GM19468 (cell line): ENCODE measurements around the gene PC.

Experiments used
- ATAC-seq: cut with Tn5 transposase; IDR thresholded peaks from one replicate; pipeline ENCODE4 v1.9.1; 2021; ENCODE audit warnings: mild to moderate bottlenecking, moderate library complexity, moderate number of reproducible peaks; ENCODE audit not compliant: unreplicated experiment; ENCODE audit errors: extremely low read depth

The PC gene

GRCh38 chr11:66869567-66869870 lies 88.7 kb downstream of the PC start:
- ATAC-seq, result no peak

- no peak for ATAC-seq
Measured at GRCh38 chr11:66868726-66869566, 89.2 kb downstream of the PC start.

- no peak for ATAC-seq
Measured at GRCh38 chr11:66868082-66868725, 90.0 kb downstream of the PC start.

- ATAC-seq, result no peak
Measured at GRCh38 chr11:66867425-66868040, 90.7 kb downstream of the PC start.

- no peak for ATAC-seq
Measured at GRCh38 chr11:66866511-66866986, 91.6 kb downstream of the PC start.

- no peak for ATAC-seq
Measured at GRCh38 chr11:66866007-66866406, 92.2 kb downstream of the PC start.

- ATAC-seq, result no peak
Measured at GRCh38 chr11:66864924-66865697, 93.1 kb downstream of the PC start.

- no peak for ATAC-seq
Measured at GRCh38 chr11:66864172-66864901, 93.8 kb downstream of the PC start.

- no peak for ATAC-seq
Measured at GRCh38 chr11:66863428-66864125, 94.6 kb downstream of the PC start.

- no peak for ATAC-seq
Measured at GRCh38 chr11:66862559-66863037, 95.6 kb downstream of the PC start.

DNA sequence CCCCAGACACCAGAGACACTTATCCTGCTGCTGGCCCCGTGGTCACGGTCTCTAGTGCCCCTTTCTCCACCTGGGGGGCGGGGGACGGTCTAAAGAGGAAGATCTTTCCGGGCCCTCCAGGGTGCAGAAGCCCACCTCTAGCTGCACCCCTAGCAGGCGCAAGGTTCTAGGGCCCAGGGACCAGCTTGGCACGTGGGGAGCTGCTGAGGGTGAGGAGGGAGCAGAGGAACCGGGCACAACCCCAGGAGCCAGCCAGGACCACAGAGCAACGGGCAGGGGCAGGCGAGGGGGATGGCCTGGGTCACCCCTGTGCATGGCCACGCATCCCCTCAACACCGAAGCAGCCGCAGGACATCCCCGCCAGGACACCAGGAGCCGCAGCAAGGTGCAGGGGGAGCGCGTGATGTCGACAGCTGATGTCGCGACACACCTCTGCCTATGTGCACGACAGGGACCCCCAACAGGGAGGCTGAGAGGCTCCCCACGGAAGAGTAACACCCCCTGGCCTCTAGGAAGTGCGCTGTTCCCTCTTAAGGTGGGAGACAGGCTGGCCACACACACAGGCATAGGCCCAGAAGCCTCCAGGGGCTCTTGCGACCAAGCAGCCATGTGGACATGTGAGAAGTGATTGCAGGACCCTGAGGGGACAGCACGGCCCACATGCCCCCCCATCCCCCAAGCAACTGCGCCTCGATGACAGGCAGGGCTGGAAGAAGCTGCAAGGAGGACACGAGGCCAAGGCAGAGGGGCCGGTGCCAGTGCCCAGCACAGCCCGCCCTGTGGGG lies 96.2 kb downstream of the PC start:
- no peak for ATAC-seq

DNA sequence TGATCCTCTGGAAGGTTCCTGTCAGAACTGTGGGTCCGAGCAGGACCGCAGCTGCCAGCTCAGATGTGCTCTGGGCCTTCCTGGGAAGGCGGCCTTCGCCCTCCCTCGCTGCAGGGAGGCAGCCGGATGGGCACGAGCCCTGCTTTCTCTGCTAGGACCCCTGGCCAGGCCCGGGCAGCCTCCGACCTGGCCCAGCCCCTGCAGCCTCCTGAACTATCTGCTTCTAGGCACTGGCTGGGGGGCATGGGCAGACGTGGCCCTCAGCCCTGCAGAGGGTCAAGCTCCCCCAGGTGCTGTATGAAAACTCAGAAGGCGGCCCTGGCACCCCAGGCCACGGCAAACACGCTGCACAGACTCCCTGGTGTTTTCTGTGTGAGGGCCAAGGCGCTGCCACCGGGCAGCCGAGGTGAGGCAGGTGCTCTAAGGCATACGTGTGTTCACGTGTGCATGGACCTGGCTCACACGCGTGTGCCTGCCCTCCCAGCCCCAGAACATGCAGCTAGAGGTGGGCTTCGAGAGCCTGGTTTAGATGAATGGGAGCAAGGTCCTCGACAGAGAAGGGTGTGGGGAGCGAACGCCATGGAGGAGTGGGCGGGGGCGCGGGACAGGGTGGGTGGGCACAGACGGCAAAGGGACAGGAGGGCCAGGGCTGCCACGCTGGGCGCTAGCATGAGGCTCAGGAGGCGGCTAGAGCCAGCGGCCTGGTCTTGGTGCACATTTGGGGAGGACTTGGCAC lies 97.0 kb downstream of the PC start:
- no peak for ATAC-seq

DNA sequence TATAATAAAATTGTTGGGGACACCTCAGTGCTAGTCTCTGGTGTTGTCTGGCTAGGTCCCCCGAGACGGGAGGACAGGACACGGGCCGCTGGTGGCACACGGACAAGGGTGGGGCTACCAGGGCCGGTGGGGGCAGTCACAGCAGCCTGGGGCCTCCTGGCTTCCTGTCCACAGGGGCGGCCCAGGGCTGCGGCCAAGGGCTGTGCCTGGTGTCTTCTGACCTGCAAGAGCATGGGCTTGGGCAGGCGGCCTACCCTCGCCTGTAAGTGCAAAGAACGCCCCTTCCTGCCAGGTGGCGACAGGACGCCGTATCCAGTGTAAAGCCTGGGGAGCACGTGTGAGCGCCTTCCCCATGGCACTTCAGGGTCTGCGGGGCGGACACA lies 97.7 kb downstream of the PC start:
- no peak for ATAC-seq

DNA sequence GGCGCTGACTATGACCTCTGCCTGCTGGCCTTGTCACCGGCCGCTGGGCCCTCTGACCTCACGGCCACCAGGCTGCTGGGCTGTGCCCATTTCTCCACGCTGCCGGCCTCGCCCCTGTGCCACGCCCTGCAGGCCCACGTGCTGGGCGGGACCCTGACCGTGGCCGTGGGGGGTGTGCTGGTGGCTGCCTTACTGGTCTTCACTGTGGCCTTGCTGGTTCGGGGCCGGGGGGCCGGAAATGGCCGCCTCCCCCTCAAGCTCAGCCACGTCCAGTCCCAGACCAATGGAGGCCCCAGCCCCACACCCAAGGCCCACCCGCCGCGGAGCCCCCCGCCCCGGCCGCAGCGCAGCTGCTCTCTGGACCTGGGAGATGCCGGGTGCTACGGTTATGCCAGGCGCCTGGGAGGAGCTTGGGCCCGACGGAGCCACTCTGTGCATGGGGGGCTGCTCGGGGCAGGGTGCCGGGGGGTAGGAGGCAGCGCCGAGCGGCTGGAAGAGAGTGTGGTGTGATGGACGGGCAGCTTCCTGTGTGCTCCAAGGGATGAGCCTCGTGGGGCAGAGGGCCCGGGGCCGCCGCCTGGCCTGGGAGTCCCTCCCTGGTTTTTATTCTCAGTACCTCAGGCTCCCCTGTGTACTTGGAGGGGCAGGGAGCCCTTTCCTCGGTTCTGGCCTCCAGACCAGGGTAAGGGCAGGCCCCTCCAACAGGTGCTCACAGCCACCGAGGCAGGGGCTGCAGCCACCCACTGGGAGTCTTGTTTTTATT lies 98.3 kb downstream of the PC start:
- no peak for ATAC-seq

DNA sequence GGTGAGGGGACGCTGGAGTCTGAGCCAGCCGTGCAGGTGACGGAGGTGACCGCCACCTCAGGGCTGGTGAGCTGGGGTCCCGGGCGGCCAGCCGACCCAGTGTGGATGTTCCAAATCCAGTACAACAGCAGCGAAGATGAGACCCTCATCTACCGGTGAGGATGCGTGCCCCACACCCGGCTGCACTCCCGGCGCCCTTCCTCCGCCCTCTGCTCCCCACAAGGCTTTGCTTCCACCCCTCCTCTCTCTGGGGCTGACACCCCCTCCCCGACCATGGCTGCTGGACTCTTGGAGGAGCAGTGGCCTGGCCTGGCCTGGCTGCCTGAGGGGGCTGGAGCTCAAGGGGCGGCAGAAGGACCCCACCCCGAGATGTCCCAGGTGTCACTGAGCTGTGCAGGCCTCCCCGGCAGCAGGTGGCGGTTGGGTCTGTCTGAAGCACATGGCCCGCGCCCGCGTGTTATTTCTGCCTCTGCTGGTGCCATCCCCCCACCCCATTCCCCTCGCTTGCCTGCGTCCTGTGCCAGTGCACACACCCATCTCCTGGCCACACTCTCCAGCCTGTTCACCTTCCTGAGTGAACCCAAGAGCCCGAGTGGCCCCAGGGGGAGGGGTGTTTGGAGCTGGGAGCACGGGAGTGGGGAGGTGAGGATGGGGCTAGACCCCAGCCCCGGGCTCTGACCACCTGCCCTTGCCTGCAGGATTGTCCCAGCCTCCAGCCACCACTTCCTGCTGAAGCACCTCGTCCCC lies 99.1 kb downstream of the PC start:
- ATAC-seq, result no peak

- ATAC-seq, result no peak
Measured at GRCh38 chr11:66858186-66858938, 99.8 kb downstream of the PC start.
